SKM-1 (cell line): ENCODE data around the gene ZNF525.
"Not testable (repeated sequence)": the region's sequence is repeated elsewhere in the genome, so short reads cannot be mapped to it uniquely, and the experiment has no call there.

Source experiments
- DNase-seq: peaks from one replicate; lab custom pipeline; 2025; ENCODE audit not compliant: unreplicated experiment; lab: John Stamatoyannopoulos, UW

The ZNF525 gene

GRCh38 chr19:53365134-53365898 lies at the start of gene ZNF525:
Gene ZNF525, plus strand, starts transcription at chr19:53365705. Its CDS starts 6,577 bp downstream, at chr19:53372282.
- DNase-seq = peak; percentile 38

- DNase-seq = no peak
Observed at GRCh38 chr19:53328967-53329366, 36.5 kb upstream of the ZNF525 start.

- no peak for DNase-seq
Observed at GRCh38 chr19:53332484-53332883, 33.0 kb upstream of the ZNF525 start.

GRCh38 chr19:53333066-53333462 lies 32.4 kb upstream of the ZNF525 start:
- DNase-seq = no peak

DNA sequence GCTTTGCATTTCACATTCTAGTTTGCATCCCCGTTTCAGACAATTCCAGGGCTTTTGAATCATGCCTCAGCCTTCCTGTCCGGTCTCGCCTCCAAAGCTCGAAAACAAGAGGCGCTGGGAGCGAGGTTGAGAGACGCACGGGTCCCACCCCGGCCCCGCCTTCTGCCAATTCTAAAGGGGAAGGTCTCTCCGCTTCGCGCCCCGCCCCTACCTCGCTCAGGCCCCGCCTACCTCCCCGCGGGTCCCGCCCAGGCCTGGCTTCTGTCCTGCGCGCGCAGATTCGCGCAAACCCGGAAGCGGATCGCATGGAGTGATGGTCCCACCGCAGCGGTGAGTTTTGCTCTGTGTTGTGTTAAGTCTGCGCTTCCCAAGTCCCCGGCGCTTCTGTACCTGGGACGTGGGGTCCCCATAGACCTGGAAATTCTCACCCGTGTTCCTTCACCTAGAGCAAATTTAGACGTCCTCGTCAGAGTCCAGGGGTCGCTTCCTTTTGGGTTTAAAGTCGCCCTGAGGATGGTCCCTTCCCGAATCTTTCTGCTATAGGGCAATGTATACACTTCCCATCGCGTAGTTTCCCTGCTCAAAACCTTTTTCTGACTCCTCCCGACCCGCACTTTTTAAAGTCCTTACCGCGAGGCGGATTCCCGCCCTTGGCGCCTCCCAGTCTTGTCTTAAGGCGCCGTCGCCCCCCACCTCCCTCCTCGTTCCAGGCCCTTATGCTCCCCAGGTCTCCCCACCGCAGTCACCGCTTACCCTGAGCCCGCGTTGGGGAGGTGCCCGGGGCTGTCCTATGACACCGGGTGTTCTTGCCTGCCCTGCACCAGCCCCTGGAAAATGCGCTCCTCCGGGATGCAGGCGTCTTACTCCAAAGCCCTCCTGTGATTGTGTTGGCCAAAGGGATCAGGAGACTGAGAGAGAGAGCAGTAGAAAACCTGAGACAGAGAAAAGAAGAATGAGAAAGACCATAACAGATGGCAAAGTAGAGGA lies 31.7 kb upstream of the ZNF525 start, which contains the start of gene ZNF845:
TSS of gene ZNF845 (plus strand) at position 287 of the 987 bp plus-strand sequence. CDS start 7,559 bp downstream, outside the sequence.
- peak; percentile 39 for DNase-seq

GRCh38 chr19:53344403-53344802 lies 21.1 kb upstream of the ZNF525 start:
- not testable (repeated sequence) for DNase-seq

DNA sequence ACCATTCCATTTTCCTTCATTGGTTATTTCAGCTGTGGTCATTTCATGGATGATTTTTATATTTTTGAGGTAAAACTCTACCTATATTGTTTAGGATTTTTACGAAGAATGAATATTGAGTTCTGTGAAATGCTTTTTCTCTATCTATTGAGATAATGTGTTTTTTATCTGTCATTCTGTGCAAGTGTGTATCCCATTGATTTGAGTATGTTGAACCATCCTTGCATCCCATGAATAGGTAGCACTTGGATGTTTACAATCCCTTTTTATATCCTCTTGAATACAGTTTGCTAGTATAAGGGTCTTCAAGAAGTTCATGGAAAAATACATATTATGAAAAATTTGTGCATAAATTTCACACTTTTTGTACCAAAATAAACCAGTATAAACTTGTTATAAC lies 9.8 kb upstream of the ZNF525 start:
- no peak for DNase-seq

- no peak for DNase-seq
Observed at GRCh38 chr19:53357821-53358581, 7.5 kb upstream of the ZNF525 start.

GRCh38 chr19:53360056-53360455 lies 5.4 kb upstream of the ZNF525 start:
- DNase-seq = not testable (repeated sequence)

DNA sequence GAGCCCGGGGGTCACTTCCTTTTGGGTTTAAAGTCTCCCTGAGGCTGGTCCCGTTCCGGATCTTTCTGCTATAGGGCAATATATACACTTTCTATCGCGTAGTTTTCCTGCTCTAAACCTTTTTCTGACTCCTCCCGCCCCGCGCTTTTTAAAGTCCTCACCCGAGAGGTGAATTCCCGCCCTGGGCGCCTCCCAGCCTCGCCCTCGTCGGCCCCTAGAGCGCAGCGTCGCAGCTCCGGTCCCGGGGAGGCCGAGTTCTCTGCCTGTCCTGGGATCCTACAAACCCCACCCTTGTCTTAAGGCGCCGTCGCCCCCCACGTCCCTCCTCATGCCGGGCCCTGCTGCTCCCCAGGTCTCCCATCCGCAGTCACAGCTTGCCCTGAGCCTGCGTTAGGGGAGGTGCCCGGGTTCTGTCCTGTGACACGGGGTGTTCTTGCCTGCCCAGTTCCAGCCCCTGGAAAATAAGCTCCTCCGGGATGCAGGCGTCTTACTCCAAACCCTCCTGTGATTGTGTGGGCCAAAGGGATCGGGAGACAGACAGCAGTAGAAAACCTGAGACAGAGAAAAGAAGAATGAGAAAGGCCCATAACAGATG lies 491 bp downstream of the ZNF525 start:
- DNase-seq = no peak

DNA sequence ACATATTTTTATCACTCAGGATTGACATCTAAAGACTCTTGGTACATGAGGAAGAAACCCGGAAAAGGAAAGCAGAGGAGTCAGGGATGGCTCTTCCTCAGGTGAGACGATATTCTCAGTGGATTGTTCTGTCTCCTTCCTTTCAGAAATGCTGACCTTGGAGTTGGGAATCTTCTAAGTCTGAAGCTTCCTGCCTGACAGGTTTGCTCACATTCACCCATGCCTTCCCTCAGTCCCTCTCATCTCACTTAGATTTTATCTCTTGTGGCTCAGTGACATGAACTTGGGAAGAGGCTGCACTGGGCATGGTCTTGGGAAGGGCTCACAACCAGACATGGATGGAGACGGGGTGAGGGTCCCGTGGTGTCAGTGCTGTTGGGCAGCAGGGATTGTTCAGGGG lies 6.7 kb downstream of the ZNF525 start:
- no peak for DNase-seq

- no peak for DNase-seq
Observed at GRCh38 chr19:53374288-53374687, 8.8 kb downstream of the ZNF525 start.

DNA sequence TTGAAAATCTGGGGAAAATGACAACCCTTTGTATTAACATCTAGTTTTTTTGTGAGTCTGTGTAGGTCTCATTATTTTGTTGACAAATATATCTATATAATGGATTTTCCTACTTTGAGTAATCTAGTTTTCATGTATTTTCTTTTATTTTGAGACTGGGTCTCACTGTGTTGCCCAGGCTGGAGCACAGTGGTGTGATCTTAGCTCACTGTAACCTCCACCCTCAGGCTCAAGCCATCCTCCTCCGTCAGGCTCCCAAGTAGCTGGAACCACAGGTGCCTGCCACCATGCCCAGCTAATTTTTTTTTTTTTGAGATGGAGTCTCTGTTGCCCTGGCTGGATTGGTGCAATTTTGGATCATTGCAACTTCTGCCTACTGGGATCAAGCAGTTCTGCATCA lies 9.2 kb downstream of the ZNF525 start:
- no peak for DNase-seq

- DNase-seq = no peak
Observed at GRCh38 chr19:53381376-53381775, 15.9 kb downstream of the ZNF525 start.

- no peak for DNase-seq
Observed at GRCh38 chr19:53388168-53388567, 22.7 kb downstream of the ZNF525 start.

DNA sequence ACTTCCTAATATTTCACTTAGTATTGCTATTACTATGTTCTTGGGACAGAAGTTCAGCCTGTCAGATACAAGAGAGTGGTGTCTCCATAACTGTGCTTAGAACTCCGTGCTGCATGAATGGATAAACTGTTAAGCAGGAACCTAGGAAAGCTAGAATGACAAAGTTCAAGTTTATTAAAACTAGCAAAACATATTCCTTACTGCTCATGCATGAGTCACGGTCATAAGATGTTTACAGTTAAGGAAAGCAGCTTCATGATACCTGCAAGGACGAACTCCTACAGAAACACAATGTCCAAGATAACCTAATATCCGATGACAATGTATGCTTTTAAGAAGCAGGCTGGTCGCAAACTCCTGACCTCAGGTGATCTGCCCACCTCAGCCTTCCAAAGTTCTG lies 23.4 kb downstream of the ZNF525 start:
- no peak for DNase-seq

DNA sequence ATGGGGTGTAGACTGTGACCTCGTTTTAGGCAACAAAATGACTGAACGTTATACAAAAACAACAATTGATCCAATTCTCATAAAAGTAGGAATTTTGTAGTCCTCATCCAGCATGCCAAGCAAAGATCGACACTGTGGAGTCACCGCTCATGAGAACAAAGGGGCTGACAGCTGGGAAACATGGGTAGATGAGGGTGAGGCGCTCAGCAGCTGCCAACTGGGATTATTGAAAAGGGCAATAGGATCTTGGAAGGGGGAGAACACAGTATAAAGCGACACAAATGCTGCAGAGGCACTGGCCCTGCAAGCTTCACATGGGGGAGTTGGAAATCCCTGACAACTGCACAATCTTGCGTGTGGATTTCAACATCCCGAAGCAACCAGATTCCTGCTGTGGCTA lies 24.1 kb downstream of the ZNF525 start:
- DNase-seq = no peak

DNA sequence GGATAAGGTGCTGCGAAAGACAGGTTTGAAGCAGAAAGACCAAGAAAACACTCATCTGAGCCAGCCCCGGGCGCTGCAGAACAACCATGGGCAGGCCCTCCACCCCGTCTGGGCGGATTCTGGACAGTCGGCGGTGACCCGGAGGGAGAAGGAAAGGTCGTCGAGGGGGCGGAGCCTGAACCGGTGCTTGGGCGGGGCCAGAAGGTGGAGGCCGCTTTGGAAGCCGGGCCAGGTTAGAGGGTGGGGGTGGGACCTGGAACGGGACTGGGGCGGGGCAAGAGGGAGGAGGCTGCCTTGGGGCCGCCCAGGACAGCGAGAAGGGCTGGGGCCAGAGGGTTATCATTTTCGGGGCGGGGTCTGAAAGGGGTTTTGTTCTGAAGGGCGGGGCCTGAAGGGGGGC lies 24.5 kb downstream of the ZNF525 start:
- DNase-seq = no peak

- DNase-seq = no peak
Observed at GRCh38 chr19:53394522-53394973, 29.0 kb downstream of the ZNF525 start.

DNA sequence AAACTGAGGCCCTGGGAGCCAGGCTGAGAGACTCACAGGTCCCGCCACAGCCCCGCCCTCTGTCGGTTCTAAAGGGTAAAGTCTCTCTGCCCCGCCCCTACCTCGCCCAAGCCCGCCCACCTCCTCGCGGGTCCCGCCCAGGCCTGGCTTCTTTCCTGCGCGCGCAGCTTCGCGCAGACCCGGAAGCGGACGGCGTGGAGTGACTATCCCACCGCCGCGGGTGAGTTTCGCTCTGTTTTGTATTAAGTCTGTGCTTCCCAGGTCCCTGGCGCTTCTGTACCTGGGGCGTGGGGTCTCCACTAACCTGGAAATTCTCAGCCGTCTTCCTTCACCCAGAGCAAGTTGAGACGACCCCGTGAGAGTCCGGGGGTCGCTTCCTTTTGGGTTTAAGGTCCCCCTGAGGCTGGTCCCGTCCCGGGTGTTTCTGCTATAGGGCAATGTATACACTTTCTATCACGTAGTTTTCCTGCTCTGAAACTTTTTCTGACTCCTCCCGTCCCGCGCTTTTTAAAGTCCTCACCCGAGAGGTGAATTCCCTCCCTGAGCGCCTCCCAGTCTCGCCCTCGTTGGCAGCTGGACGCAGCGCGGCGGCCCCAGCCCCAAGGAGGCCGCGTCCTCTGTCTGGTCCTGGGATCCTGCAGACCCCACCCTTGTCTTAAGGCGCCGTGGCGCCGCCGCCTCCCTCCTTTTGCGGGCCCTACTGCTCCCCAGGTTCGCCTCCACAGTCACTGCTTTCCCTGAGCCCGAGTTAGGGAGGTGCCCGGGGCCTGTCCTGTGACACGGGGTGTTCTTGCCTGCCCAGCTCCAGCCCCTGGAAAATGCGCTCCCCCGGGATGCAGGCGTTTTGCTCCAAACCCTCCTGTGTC lies 29.7 kb downstream of the ZNF525 start, which contains the start of gene ZNF765:
TSS of gene ZNF765 (plus strand) at position 176 of the 866 bp plus-strand sequence. CDS start 2,867 bp downstream, outside the sequence.
- peak; percentile 43 for DNase-seq
